Caco-2 (cell line): ENCODE measurements around the gene DOCK4. TPM values are rescaled to one million over a fixed set of nuclear protein-coding genes. Genes with fewer than 3 reads are reported as not detected.

Experiments used
- BruUV-seq: library from RNA; stranded (reverse); fragments of 400-500 nt; replicated peaks from 2 replicates; lab custom pipeline; 2021; lab: Mats Ljungman, UMichigan
- CTCF ChIA-PET: fragments of 300-600 bp; sonication (Branson Sonifier 250); formaldehyde crosslinking; loops from one replicate; lab custom pipeline; 2022; ENCODE audit warnings: antibody characterized with exemption; lab: Charles Lee
- POLR2A ChIA-PET: fragments of 300-600 bp; sonication (Branson Sonifier 250); formaldehyde crosslinking; loops from one replicate; lab custom pipeline; 2022; ENCODE audit warnings: antibody characterized with exemption; lab: Charles Lee
- DNase-seq, 2 experiments: peaks; one replicate each; pipeline versions ENCODE4 v3.0.0 to v3.0.0-alpha.2; 2020 to 2022
- H3K27me3 ChIP-seq: replicated peaks from 2 replicates; pipeline ENCODE4 v1.6.0; 2011; ENCODE audit warnings: low read length; ENCODE audit not compliant: control insufficient read depth, insufficient read depth
- H3K36me3 ChIP-seq: 2 replicates; pipeline ENCODE4 v1.5.1; 2011; ENCODE audit warnings: low read length; ENCODE audit not compliant: control insufficient read depth, insufficient read depth
- H3K4me1 ChIP-seq: fragments of 250-450 bp; sonication (Bioruptor Pico); 2 replicates; pipeline ENCODE4 v1.5.1; 2020; ENCODE audit warnings: mild to moderate bottlenecking
- H3K4me3 ChIP-seq: 2 replicates; pipeline ENCODE4 v1.5.1; 2011; ENCODE audit warnings: low read depth, mild to moderate bottlenecking, control low read depth, low read length
- H3K9me3 ChIP-seq: fragments of 250-450 bp; sonication (Bioruptor Pico); 2 replicates; pipeline ENCODE4 v1.5.1; 2020; ENCODE audit warnings: mild to moderate bottlenecking, moderate library complexity
- H3K27ac Mint-ChIP-seq: one replicate; pipeline ENCODE4 v1.8.0; 2022; ENCODE audit warnings: mixed read lengths; ENCODE audit not compliant: unreplicated experiment
- H3K27me3 Mint-ChIP-seq: one replicate; pipeline ENCODE4 v1.8.0; 2022; ENCODE audit warnings: mixed read lengths; ENCODE audit not compliant: insufficient read depth, unreplicated experiment
- H3K36me3 Mint-ChIP-seq: one replicate; pipeline ENCODE4 v1.8.0; 2022; ENCODE audit warnings: mild to moderate bottlenecking, mixed read lengths; ENCODE audit not compliant: insufficient read depth, unreplicated experiment
- H3K4me1 Mint-ChIP-seq: one replicate; pipeline ENCODE4 v1.8.0; 2022; ENCODE audit warnings: low read depth, mixed read lengths; ENCODE audit not compliant: unreplicated experiment
- H3K4me3 Mint-ChIP-seq: one replicate; pipeline ENCODE4 v1.8.0; 2022; ENCODE audit warnings: mild to moderate bottlenecking, moderate library complexity, mixed read lengths; ENCODE audit not compliant: unreplicated experiment
- H3K9me3 Mint-ChIP-seq: one replicate; pipeline ENCODE4 v1.8.0; 2022; ENCODE audit warnings: mixed read lengths; ENCODE audit not compliant: unreplicated experiment
- intact Hi-C: fragments of 100-400 bp; cut with micrococcal nuclease; formaldehyde crosslinking; loops from one replicate; pipeline ENCODE4 v1.10.0; 2022; ENCODE audit not compliant: unreplicated experiment
- total RNA-seq: library from RNA; stranded (reverse); gene quantifications from 2 replicates; pipeline ENCODE4 v1.2.3, GENCODE V29; 2022
- TF ChIP-seq, protein P1 (sequence below), 2 experiments: fragments of 200-600 bp in 1 of 2; IDR thresholded peaks; 1 replicate in 1 of 2; 2 replicates in 1 of 2; pipeline versions ENCODE4 v1.5.1 to v1.8.0; 2011 to 2022; ENCODE audit warnings: antibody characterized with exemption in 1 of 2, control low read depth in 1 of 2, inconsistent platforms in 1 of 2, low read depth in 1 of 2, low read length in 1 of 2, mild to moderate bottlenecking in 1 of 2, moderate library complexity in 1 of 2; ENCODE audit not compliant: insufficient read depth in 1 of 2, severe bottlenecking in 1 of 2, unreplicated experiment in 1 of 2

Gene DOCK4
- total RNA-seq, 1 experiment from 2014 or later: 2.0 TPM

DNA sequence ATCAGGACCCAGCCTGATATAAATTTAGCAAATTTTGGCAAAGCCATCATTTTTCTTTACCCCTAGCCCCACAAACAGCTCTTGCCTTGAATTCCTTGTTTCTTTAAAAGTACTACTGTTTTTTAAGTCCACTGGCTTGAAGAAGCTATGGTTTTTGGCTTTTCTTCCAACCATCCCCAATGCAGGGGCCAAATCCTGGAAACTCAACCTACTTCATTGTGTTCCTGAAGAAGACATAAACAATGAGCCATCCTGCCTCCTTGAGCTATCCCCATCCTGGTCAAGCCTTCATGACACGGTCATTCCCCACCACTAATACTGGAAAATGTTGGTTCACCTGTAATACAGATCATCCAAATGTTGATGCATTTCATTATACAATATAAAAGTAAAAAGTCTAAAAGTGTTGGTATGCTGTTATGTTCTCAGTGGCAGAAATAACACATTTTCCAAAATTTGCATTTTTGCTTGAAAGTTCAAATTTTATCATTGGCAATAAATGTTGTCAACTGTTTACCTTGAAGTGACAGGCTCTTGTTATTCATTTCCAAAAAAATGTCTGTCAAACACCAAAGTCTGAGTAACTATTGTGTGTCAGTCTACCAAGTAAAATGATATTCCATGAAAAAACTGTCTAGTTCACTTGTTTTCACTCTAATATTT lies 92.2 kb downstream of the DOCK4 start:
- no peak overlapping the region for H3K27ac Mint-ChIP-seq
- H3K9me3 ChIP-seq: no peaks in the 10 kb centered on the region

DNA sequence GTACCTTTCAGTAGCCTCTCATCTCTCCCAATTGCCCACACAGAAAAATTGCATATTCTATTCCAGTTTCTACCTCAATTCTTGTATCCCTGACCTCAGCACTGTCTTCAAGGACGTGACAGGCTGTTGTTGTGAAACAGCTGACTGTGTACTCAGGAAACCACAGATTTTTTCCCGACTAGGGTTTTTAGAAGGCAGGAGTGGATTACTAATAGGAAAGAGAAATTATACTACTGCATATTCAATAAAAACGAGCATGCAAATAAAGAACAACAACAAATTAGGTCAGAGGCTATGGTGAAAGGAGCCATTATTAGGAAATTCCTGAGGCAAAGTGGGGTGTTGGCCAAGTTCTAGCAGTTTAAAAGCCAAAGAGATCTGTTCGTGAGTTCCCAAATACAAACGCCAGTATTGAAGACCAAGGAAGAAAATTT lies 93.4 kb downstream of the DOCK4 start:
- Mint-ChIP-seq H3K9me3 (no peaks in the 10 kb centered on the region), H3K4me1 (no peaks in the 10 kb centered on the region), H3K36me3 (no peaks in the 10 kb centered on the region), H3K27me3 (no peaks in the 10 kb centered on the region), H3K27ac (no peak overlapping the region), H3K4me3 (no peak overlapping the region)
- ChIA-PET POLR2A (no interaction called here), CTCF (no interaction called here)
- Histone ChIP-seq H3K36me3 (no peaks in the 10 kb centered on the region), H3K27me3 (no peaks in the 10 kb centered on the region), H3K9me3 (no peaks in the 10 kb centered on the region), H3K4me1 (no peaks in the 10 kb centered on the region), H3K4me3 (no peak overlapping the region)
- TF ChIP-seq, protein P1, sequence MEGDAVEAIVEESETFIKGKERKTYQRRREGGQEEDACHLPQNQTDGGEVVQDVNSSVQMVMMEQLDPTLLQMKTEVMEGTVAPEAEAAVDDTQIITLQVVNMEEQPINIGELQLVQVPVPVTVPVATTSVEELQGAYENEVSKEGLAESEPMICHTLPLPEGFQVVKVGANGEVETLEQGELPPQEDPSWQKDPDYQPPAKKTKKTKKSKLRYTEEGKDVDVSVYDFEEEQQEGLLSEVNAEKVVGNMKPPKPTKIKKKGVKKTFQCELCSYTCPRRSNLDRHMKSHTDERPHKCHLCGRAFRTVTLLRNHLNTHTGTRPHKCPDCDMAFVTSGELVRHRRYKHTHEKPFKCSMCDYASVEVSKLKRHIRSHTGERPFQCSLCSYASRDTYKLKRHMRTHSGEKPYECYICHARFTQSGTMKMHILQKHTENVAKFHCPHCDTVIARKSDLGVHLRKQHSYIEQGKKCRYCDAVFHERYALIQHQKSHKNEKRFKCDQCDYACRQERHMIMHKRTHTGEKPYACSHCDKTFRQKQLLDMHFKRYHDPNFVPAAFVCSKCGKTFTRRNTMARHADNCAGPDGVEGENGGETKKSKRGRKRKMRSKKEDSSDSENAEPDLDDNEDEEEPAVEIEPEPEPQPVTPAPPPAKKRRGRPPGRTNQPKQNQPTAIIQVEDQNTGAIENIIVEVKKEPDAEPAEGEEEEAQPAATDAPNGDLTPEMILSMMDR (IDR thresholded peaks at IDR 0.05; ENCODE audit: insufficient read depth in 1 of 2, low read depth in 1 of 2, low read length in 1 of 2, severe bottlenecking in 1 of 2, unreplicated experiment in 1 of 2): no peak
- BruUV-seq: no TSS peak
- DNase-seq: no peak
- intact Hi-C loops: no loop called here

More for the DNA sequence above, 92.2 kb downstream of the DOCK4 start:
- no peak overlapping the region for H3K4me3 ChIP-seq
- no peak for DNase-seq
- POLR2A ChIA-PET: no interaction called here
- no peaks in the 10 kb centered on the region for H3K27me3 Mint-ChIP-seq
- H3K9me3 Mint-ChIP-seq: no peaks in the 10 kb centered on the region
- TF ChIP-seq, protein P1 (IDR thresholded peaks at IDR 0.05; ENCODE audit: insufficient read depth in 1 of 2, low read depth in 1 of 2, low read length in 1 of 2, severe bottlenecking in 1 of 2, unreplicated experiment in 1 of 2): no peak
- no TSS peak for BruUV-seq
- CTCF ChIA-PET: no interaction called here
- H3K4me1 ChIP-seq: no peaks in the 10 kb centered on the region
- H3K27me3 ChIP-seq: no peaks in the 10 kb centered on the region
- no peaks in the 10 kb centered on the region for H3K36me3 Mint-ChIP-seq
- no peaks in the 10 kb centered on the region for H3K4me1 Mint-ChIP-seq
- no peaks in the 10 kb centered on the region for H3K36me3 ChIP-seq
- intact Hi-C loops: no loop called here
- H3K4me3 Mint-ChIP-seq: no peak overlapping the region

DNA sequence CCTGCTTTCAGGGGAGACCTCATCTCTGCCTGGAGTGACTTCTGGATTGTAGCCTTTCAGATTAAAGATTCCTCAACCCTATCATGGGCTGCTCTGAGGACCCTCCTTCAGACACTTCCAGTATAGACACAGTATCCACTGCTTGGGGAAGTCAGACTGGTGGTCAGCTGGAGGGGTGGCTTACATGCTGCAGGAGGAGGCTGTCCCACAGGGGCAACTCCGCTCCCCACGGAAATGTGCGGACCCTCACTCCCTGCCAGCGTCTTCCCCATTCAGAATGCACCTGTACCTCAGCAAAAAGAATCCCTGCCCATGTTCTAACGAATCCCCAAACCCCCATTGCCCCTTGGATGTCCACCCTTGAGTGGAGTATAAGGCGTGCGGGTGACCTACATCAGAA lies 95.5 kb downstream of the DOCK4 start:
- no peak overlapping the region for H3K27ac Mint-ChIP-seq
- no peaks in the 10 kb centered on the region for H3K4me1 Mint-ChIP-seq
- Histone ChIP-seq H3K27me3 (no peaks in the 10 kb centered on the region), H3K4me3 (no peak overlapping the region), H3K4me1 (no peaks in the 10 kb centered on the region), H3K36me3 (no peaks in the 10 kb centered on the region), H3K9me3 (no peaks in the 10 kb centered on the region)
- TF ChIP-seq, protein P1 (IDR thresholded peaks at IDR 0.05; ENCODE audit: insufficient read depth in 1 of 2, low read depth in 1 of 2, low read length in 1 of 2, severe bottlenecking in 1 of 2, unreplicated experiment in 1 of 2): no peak
- no peak for DNase-seq
- no peaks in the 10 kb centered on the region for H3K36me3 Mint-ChIP-seq
- H3K27me3 Mint-ChIP-seq: no peaks in the 10 kb centered on the region
- POLR2A ChIA-PET: no interaction called here
- H3K9me3 Mint-ChIP-seq: no peaks in the 10 kb centered on the region
- BruUV-seq: no TSS peak
- CTCF ChIA-PET: no interaction called here
- intact Hi-C loops: no loop called here
- H3K4me3 Mint-ChIP-seq: no peak overlapping the region
